Gastrocnemius medialis (tissue), 4 donors: ENCODE measurements around the gene CX3CL1. TPM values are rescaled to one million over a fixed set of nuclear protein-coding genes. Genes with fewer than 3 reads are reported as not detected.

Experiments used
- ATAC-seq, 2 donors: fragments of 150-250 bp; one replicate each; pipeline ENCODE4 v1.9.1; 2016
- DNase-seq, 2 donors: peaks; one replicate each; pipeline ENCODE4 v3.0.0-alpha.2; 2019
- H3K27ac ChIP-seq, 4 donors: fragments of 200-600 bp; sonication (generic); 1 replicate in 1 of 4; 2 replicates in 3 of 4; pipeline ENCODE4 v1.5.1; 2016 to 2018; ENCODE audit warnings: mild to moderate bottlenecking in 2 of 4, moderate library complexity in 1 of 4
- H3K27me3 ChIP-seq, 3 donors: fragments of 200-600 bp; sonication (generic) in 2 of 3; 1 replicate in 1 of 3; 2 replicates in 2 of 3; pipeline versions ENCODE4 v1.5.1 to v1.6.0; 2016 to 2019; ENCODE audit warnings: mild to moderate bottlenecking in 1 of 3, moderate library complexity in 1 of 3
- H3K36me3 ChIP-seq, 2 donors: fragments of 200-600 bp; sonication (generic) in 1 of 2; one replicate each; pipeline ENCODE4 v1.5.1; 2017 to 2018
- H3K4me1 ChIP-seq, 2 donors: fragments of 200-600 bp; sonication (generic) in 1 of 2; one replicate each; pipeline ENCODE4 v1.5.1; 2016 to 2017; ENCODE audit warnings: mild to moderate bottlenecking in 2 of 2
- H3K4me3 ChIP-seq, 4 donors: fragments of 200-600 bp; sonication (generic) in 3 of 4; 1 replicate in 1 of 4; 2 replicates in 3 of 4; pipeline ENCODE4 v1.5.1; 2016 to 2019; ENCODE audit warnings: mild to moderate bottlenecking in 2 of 4
- H3K9me3 ChIP-seq, 3 donors: fragments of 200-600 bp; sonication (generic) in 2 of 3; 1 replicate in 1 of 3; 2 replicates in 2 of 3; pipeline ENCODE4 v1.5.1; 2016 to 2019
- CTCF ChIP-seq, 5 experiments: fragments of 450-650 bp in 3 of 5; fragments of 200-600 bp in 2 of 5; sonication (generic) in 2 of 5; IDR thresholded peaks in 4 of 5; conservative IDR thresholded peaks in 1 of 5; 1 replicate in 4 of 5; 2 replicates in 1 of 5; pipeline ENCODE4 v1.5.1; 2016 to 2019; ENCODE audit warnings: antibody characterized with exemption in 5 of 5, mild to moderate bottlenecking in 3 of 5, moderate library complexity in 3 of 5
- POLR2A ChIP-seq, 2 donors: fragments of 450-650 bp; IDR thresholded peaks; one replicate each; pipeline ENCODE4 v1.6.1; 2017; ENCODE audit warnings: antibody characterized with exemption in 2 of 2, mild to moderate bottlenecking in 2 of 2, moderate library complexity in 2 of 2
- in situ Hi-C, 4 donors: fragments of 200-750 bp; cut with MboI; loops; one replicate each; pipeline versions ENCODE4 v1.15.0 to v1.8.0; 2017; ENCODE audit warnings: low sequenced_read_pairs in 4 of 4
- intact Hi-C: fragments of 100-400 bp; cut with DNase I; formaldehyde crosslinking; loops from one replicate; pipeline ENCODE4 v1.15.1; 2023; ENCODE audit warnings: low total_unique reads
- total RNA-seq, 4 donors: library from RNA; depleted of rRNA; stranded (reverse); fragments of >200 nt; gene quantifications; one replicate each; pipeline versions ENCODE4 v1.1.0 to v1.2.3, GENCODE V29; 2016

Gene CX3CL1
- total RNA-seq, 4 donors from 2014 or later: 2.2 to 15.7 (median 6.7) TPM

- no peak for TF ChIP-seq CTCF (IDR thresholded peaks at IDR 0.05 in 4 of 5, conservative IDR thresholded peaks at IDR 0.05 in 1 of 5)
- TF ChIP-seq POLR2A (IDR thresholded peaks at IDR 0.05): no peak
- in situ Hi-C loops: loop anchor here in 2 of 4 donors (5.0 to 25.0 kb wide), 3 partner anchors 90 to 337 kb away; partner anchors contain the start of gene CPNE2 (in 1 of the 2)
- no peak overlapping the region for H3K27ac ChIP-seq
- DNase-seq (no peak), ATAC-seq (peak in 1 of 2 donors; percentile 26)
- intact Hi-C loops: no loop called here
- H3K27me3 ChIP-seq: no peaks in the 10 kb centered on the region
- H3K36me3 ChIP-seq: peaks cover 2 to 17% of the 10 kb centered on the region in 2 donors
- no peak overlapping the region for H3K4me3 ChIP-seq
- H3K4me1 ChIP-seq: peaks cover 0 to 5% of the 10 kb centered on the region in 2 donors
- no peaks in the 10 kb centered on the region for H3K9me3 ChIP-seq
These were observed 52.3 kb downstream of the CX3CL1 start for GRCh38 chr16:57424583-57424982.

DNA sequence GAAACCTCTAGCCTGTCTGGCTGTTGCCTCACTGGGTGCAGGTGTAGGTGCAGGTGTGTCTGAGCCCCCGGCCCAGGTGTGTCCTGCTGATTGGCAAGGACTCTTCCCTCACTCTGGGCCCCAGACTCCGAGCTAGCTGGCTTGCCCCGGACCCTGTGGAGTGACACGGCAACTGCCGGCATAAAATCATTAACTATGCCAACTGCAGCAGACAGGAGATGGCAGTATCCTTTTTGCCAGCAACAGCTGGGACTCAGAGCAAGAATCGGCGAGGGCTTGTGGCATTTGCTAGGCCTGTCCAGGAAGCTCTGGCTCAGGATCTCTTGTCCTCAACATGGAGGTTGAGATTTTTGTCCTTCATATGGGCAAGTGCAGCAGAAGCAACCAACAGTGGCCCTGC is 54.1 kb downstream of the CX3CL1 start:
- TF ChIP-seq CTCF (IDR thresholded peaks at IDR 0.05 in 4 of 5, conservative IDR thresholded peaks at IDR 0.05 in 1 of 5) (no peak), POLR2A (IDR thresholded peaks at IDR 0.05) (no peak)
- DNase-seq (no peak), ATAC-seq (no peak)
- no peaks in the 10 kb centered on the region for H3K27me3 ChIP-seq
- peak overlapping the region in 1 of 4 donors; percentile 13 for H3K27ac ChIP-seq
- peaks cover 2 to 34% of the 10 kb centered on the region in 2 donors for H3K36me3 ChIP-seq
- no peaks in the 10 kb centered on the region for H3K9me3 ChIP-seq
- in situ Hi-C loops (loop anchor here in 1 of 4 donors (10.0 to 25.0 kb wide), 2 partner anchors 88 to 311 kb away; partner anchors contain the start of gene KATNB1), intact Hi-C loops (no loop called here)
- no peak overlapping the region for H3K4me3 ChIP-seq
- H3K4me1 ChIP-seq: peaks cover 0 to 5% of the 10 kb centered on the region in 2 donors

DNA sequence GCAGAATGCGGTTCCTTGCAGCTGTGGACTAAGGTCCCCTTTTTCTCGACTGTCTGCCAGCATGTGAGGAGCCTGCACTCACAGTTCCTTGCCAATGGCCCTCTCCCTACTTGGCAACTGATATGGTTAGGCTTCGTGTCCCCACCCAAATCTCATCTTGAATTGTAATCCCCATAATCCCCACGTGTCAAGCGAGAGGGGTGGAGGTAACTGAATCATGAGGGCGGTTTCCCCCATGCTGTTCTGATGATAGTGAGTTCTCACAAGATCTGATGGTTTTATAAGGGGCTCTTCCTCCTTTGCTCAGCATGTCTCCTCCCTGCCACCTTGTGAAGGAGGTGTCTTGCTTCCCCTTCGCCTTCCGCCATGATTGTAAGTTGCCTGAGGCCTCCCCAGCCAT is 55.0 kb downstream of the CX3CL1 start:
- intact Hi-C loops (no loop called here), in situ Hi-C loops (loop anchor here in 1 of 4 donors (10.0 to 25.0 kb wide), 2 partner anchors 87 to 310 kb away; partner anchors contain the start of gene KATNB1)
- Histone ChIP-seq H3K36me3 (peaks cover 2 to 44% of the 10 kb centered on the region in 2 donors), H3K4me3 (no peak overlapping the region), H3K27ac (no peak overlapping the region), H3K4me1 (peaks cover 0 to 5% of the 10 kb centered on the region in 2 donors), H3K27me3 (no peaks in the 10 kb centered on the region), H3K9me3 (no peaks in the 10 kb centered on the region)
- ATAC-seq (no peak), DNase-seq (no peak)
- no peak for TF ChIP-seq CTCF (IDR thresholded peaks at IDR 0.05 in 4 of 5, conservative IDR thresholded peaks at IDR 0.05 in 1 of 5)
- TF ChIP-seq POLR2A (IDR thresholded peaks at IDR 0.05): no peak

DNA sequence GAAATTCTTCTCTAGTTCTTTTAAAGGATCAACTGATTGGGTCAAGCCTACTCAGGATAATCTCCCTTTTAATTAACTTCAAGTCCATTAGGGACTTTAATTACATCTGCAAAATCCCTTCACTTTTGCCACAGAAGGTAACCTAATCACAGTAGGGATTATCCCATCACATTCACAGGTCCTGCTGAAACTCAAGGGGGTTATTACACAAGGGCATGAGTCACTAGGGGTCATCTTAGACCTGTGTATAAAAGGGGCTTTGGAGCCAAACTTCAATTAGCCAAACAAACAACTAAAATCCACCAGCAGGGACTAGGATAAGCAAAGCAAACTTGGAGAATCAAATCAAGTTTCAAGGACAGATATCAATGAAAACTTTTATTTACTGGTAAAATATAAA is 55.5 kb downstream of the CX3CL1 start:
- no peaks in the 10 kb centered on the region for H3K27me3 ChIP-seq
- no peak overlapping the region for H3K4me3 ChIP-seq
- intact Hi-C loops (no loop called here), in situ Hi-C loops (loop anchor here in 1 of 4 donors (10.0 to 25.0 kb wide), 2 partner anchors 87 to 309 kb away; partner anchors contain the start of gene KATNB1)
- no peak overlapping the region for H3K27ac ChIP-seq
- peaks cover 2 to 49% of the 10 kb centered on the region in 2 donors for H3K36me3 ChIP-seq
- ATAC-seq: peak in 1 of 2 donors; percentile 68
- peaks cover 0 to 5% of the 10 kb centered on the region in 2 donors for H3K4me1 ChIP-seq
- H3K9me3 ChIP-seq: no peaks in the 10 kb centered on the region
- no peak for DNase-seq
- no peak for TF ChIP-seq CTCF (IDR thresholded peaks at IDR 0.05 in 4 of 5, conservative IDR thresholded peaks at IDR 0.05 in 1 of 5)
- no peak for TF ChIP-seq POLR2A (IDR thresholded peaks at IDR 0.05)
